Lower lobe of right lung (tissue), 2 donors: ENCODE measurements around the gene TNFRSF13B. TPM values are rescaled to one million over a fixed set of nuclear protein-coding genes. Genes with fewer than 3 reads are reported as not detected.

Experiments used
- ATAC-seq, 2 donors: fragments of 200-7000 bp; cut with Tn5 transposase; one replicate each; pipeline ENCODE4 v1.9.1; 2020 to 2022; ENCODE audit warnings: mild to moderate bottlenecking in 2 of 2, moderate library complexity in 2 of 2
- DNase-seq: peaks from one replicate; pipeline ENCODE4 v3.0.0-alpha.2; 2020
- H3K27ac ChIP-seq: fragments of 200-600 bp; one replicate; pipeline ENCODE4 v1.8.0; 2022
- H3K27me3 ChIP-seq: fragments of 200-600 bp; one replicate; pipeline ENCODE4 v1.8.0; 2022; ENCODE audit warnings: low read depth
- H3K36me3 ChIP-seq: fragments of 200-600 bp; one replicate; pipeline ENCODE4 v1.8.0; 2022; ENCODE audit warnings: mild to moderate bottlenecking
- H3K4me1 ChIP-seq: fragments of 200-600 bp; one replicate; pipeline ENCODE4 v1.8.0; 2022
- H3K4me3 ChIP-seq: fragments of 200-600 bp; one replicate; pipeline ENCODE4 v1.8.0; 2022; ENCODE audit warnings: mild to moderate bottlenecking
- H3K9me3 ChIP-seq: fragments of 200-600 bp; one replicate; pipeline ENCODE4 v1.8.0; 2022
- CTCF ChIP-seq: fragments of 200-600 bp; IDR thresholded peaks from one replicate; pipeline ENCODE4 v1.8.0; 2022; ENCODE audit warnings: antibody characterized with exemption, mild to moderate bottlenecking
- intact Hi-C: fragments of 100-400 bp; cut with DNase I; formaldehyde crosslinking; loops from one replicate; pipeline ENCODE4 v1.11.0; 2022
- total RNA-seq: library from RNA; stranded (reverse); fragmentation: NEBNext Ultra II Directional; extraction: Animal tissue kit (Norgen Biotek cat#: 25700); gene quantifications from one replicate; pipeline ENCODE4 v1.2.1, GENCODE V29; 2021
- donor health status: DM: no; HTN: yes; CAD: no; lungs with severe emphysema.

Gene TNFRSF13B
- total RNA-seq, 1 donor from 2014 or later, result 0.27 TPM

GRCh38 chr17:16943541-16944333, 28.2 kb downstream of the TNFRSF13B start:
- DNase-seq (no peak), ATAC-seq (no peak)
- no peak overlapping the region for H3K27ac ChIP-seq

GRCh38 chr17:16943032-16943352, 28.9 kb downstream of the TNFRSF13B start:
- TF ChIP-seq CTCF, result no peak
- no peaks in the 10 kb centered on the region for H3K36me3 ChIP-seq
- no peaks in the 10 kb centered on the region for H3K9me3 ChIP-seq
- H3K4me1 ChIP-seq, result no peaks in the 10 kb centered on the region
- intact Hi-C loops, result no loop called here
- no peaks in the 10 kb centered on the region for H3K27me3 ChIP-seq
- H3K4me3 ChIP-seq, result no peak overlapping the region
- ATAC-seq (no peak), DNase-seq (no peak)
- no peak overlapping the region for H3K27ac ChIP-seq

More at GRCh38 chr17:16943541-16944333, 28.2 kb downstream of the TNFRSF13B start:
- no peak overlapping the region for H3K4me3 ChIP-seq
- intact Hi-C loops, result no loop called here
- H3K4me1 ChIP-seq, result no peaks in the 10 kb centered on the region
- H3K27me3 ChIP-seq, result no peaks in the 10 kb centered on the region
- peaks cover 4% of the 10 kb centered on the region for H3K9me3 ChIP-seq
- no peak for TF ChIP-seq CTCF
- no peaks in the 10 kb centered on the region for H3K36me3 ChIP-seq

DNA sequence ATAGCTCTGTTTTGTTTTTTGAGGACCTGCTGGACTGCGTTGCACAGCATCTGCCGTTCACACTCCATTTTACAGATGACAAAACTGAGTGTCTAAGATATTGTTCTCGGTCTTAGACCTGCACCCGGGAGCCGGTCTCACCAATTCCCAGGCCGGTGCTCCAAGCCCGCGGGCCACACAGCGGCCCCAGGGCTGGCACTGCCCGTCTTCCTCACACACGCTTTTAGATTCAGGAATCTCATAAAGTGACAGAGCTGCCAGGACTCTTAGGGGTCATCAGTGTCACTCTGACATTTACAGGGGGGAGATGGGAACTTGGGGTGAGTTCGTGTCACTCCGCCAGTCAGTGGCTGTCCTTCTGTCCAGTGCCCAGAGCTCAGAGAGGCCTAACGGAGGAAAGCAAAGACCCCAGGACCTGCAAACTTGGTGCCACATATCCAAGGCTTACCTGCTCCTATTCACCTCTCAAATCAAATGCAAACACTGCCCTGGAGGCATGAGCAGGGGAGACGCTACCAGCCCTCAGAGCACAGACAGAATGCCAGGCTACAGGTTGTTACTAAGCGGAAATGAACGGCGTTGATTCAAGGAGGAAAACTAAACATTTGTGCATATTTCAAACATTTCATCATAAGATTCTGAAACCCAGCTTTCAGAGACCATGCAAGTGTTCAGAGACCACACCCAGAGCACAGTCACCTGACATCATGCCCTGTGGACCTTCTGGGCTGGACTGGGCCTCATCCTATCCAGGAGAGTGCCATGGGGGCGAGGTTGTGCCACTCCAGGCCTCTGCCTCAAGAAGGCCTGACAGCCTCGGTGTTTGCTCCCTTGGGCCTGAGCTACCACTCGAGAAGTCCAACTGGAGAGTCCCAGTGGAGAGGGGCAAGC, 29.5 kb downstream of the TNFRSF13B start:
- Histone ChIP-seq H3K27me3 (no peaks in the 10 kb centered on the region), H3K4me1 (no peaks in the 10 kb centered on the region), H3K4me3 (no peak overlapping the region), H3K9me3 (no peaks in the 10 kb centered on the region), H3K27ac (no peak overlapping the region), H3K36me3 (no peaks in the 10 kb centered on the region)
- TF ChIP-seq CTCF, result no peak
- intact Hi-C loops, result no loop called here
- ATAC-seq, result peak; percentile 58 to 62
- no peak for DNase-seq

GRCh38 chr17:16941072-16942036, 30.6 kb downstream of the TNFRSF13B start:
- DNase-seq (no peak), ATAC-seq (no peak)
- H3K4me1 ChIP-seq, result no peaks in the 10 kb centered on the region
- TF ChIP-seq CTCF, result no peak
- no peaks in the 10 kb centered on the region for H3K9me3 ChIP-seq
- intact Hi-C loops, result no loop called here
- H3K27ac ChIP-seq, result no peak overlapping the region
- no peaks in the 10 kb centered on the region for H3K27me3 ChIP-seq
- no peaks in the 10 kb centered on the region for H3K36me3 ChIP-seq
- no peak overlapping the region for H3K4me3 ChIP-seq
